Stimulated activated CD4-positive, alpha-beta T cell treated with anti-CD3 and anti-CD28 coated beads, TNF-alpha, amount 100 ng/mL, for 1 hour (primary cell): Measurements from ENCODE around the gene PVR.

ENCODE experiments used
- DNase-seq, 3 donors: peaks; one replicate each; pipeline ENCODE4 v3.0.0-alpha.2; 2020; ENCODE audit warnings: low read depth in 3 of 3, low spot score in 1 of 3

The PVR gene

GRCh38 chr19:44642377-44642776 is 1.3 kb upstream of the PVR start:
- DNase-seq, result no peak

DNA sequence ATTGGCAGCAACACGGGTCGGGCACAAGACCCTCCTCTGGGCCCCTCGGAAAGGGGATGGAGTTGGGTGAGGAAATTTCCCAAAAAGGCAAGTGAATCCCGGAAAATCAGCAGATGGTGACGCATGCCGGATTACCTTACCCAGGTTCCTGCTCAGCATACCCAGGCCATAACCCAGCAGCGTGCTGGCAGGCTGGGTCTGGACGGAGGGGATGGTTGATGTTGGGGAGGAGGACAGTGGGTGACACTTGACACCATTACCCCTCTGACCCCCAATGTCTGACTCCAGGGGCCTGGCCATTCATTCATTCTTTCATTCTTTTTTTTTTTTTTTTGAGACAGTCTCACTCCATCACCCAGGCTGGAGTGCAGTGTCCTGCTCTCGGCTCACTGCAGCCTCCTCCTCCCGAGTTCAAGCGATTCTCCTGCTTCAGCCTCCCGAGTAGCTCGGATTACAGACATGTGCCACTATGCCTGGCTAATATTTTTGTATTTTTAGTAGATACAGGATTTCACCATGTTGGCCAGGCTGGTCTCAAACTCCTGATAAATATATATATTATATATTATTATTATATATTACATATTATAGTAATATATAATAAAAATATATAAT is 799 bp downstream of the PVR start:
- no peak for DNase-seq

DNA sequence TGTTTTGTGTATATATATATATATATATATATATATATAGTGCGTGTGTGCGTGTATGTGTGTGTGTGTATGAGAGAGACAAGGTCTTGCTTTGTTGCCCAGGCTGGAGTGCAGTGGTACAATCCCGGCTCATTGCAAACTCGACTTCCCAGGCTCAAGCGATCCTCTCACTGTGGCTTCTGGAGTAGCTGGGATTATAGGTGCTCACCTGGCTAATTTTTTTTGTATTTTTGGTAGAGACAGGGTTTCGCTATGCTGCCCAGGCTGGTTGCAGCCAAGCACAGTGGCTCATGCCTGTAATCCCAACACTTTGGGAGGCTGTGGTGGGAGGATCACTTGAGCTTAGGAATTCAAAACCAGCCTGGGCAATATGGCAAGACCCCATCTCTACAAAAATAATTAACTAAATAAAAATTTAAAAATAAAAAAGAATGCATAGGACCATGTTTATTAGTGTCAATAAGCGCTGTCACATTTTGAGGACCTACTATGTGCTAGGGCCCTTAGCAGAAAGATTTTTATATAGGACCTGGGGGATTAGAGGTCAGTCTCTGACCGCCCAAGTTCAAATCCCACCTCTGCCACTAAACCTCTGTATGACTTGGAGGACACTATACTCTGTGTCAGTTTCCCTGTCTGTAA is 1.8 kb downstream of the PVR start:
- DNase-seq, result no peak

- DNase-seq, result no peak
Measured at GRCh38 chr19:44646049-44646416, 2.3 kb downstream of the PVR start.

DNA sequence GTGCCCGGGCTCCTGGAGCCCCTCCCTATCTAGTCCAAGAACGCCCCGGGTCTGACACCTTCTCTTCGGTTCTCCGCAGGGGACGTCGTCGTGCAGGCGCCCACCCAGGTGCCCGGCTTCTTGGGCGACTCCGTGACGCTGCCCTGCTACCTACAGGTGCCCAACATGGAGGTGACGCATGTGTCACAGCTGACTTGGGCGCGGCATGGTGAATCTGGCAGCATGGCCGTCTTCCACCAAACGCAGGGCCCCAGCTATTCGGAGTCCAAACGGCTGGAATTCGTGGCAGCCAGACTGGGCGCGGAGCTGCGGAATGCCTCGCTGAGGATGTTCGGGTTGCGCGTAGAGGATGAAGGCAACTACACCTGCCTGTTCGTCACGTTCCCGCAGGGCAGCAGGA is 3.4 kb downstream of the PVR start:
- DNase-seq, result no peak

GRCh38 chr19:44648631-44649251 is 5.0 kb downstream of the PVR start:
- no peak for DNase-seq

DNA sequence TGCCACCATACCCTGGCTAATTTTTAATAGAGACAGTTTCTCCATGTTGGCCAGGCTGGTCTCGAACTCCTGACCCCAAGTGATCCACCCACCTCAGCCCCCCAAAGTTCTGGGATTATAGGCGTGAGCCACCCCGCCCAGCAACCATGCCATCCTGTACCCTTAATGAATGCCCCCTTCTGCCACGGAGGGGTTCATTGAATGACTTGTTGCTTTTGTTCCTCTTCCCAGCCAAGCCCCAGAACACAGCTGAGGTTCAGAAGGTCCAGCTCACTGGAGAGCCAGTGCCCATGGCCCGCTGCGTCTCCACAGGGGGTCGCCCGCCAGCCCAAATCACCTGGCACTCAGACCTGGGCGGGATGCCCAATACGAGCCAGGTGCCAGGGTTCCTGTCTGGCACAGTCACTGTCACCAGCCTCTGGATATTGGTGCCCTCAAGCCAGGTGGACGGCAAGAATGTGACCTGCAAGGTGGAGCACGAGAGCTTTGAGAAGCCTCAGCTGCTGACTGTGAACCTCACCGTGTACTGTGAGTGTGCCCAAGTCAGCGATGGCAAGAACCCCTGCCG is 6.0 kb downstream of the PVR start:
- DNase-seq, result no peak

- DNase-seq, result no peak
Measured at GRCh38 chr19:44653343-44653742, 9.6 kb downstream of the PVR start.

- DNase-seq, result peak; percentile 23 to 44 (median 35)
Measured at GRCh38 chr19:44653977-44654774, 10.5 kb downstream of the PVR start.

GRCh38 chr19:44657211-44657921 is 13.7 kb downstream of the PVR start:
- peak in 2 of 3 donors; percentile 30 to 61 for DNase-seq

GRCh38 chr19:44658069-44658733 is 14.5 kb downstream of the PVR start:
- DNase-seq, result no peak

GRCh38 chr19:44660081-44660480 is 16.4 kb downstream of the PVR start:
- DNase-seq, result no peak

DNA sequence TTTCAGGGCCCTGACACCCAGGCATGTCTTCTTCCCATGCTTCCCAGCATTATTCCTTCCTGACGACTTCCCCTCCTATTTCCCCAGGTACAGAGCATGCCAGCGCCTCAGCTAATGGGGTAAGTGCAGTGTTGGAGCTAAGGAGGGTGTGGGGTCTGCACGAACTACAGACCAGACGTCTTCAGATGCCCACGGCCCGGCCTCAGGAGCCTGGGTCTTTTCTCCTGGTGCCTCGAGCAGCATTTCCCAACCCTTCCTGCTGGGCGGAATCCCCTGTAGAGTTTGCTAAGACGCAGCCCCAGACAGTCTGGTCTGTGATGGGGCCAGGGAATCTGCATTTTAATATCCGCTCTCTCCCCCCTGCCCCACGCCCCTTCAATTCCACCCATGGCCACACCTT is 17.5 kb downstream of the PVR start:
- DNase-seq, result no peak

DNA sequence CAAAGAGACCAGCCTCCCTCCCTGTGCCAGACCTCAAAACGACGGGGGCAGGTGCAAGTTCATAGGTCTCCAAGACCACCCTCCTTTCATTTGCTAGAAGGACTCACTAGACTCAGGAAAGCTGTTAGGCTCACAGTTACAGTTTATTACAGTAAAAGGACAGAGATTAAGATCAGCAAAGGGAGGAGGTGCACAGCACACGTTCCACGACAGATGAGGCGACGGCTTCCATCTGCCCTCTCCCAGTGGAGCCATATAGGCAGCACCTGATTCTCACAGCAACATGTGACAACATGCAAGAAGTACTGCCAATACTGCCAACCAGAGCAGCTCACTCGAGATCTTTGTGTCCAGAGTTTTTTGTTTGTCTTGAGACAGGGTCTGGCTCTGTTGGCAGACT is 18.2 kb downstream of the PVR start:
- no peak for DNase-seq

DNA sequence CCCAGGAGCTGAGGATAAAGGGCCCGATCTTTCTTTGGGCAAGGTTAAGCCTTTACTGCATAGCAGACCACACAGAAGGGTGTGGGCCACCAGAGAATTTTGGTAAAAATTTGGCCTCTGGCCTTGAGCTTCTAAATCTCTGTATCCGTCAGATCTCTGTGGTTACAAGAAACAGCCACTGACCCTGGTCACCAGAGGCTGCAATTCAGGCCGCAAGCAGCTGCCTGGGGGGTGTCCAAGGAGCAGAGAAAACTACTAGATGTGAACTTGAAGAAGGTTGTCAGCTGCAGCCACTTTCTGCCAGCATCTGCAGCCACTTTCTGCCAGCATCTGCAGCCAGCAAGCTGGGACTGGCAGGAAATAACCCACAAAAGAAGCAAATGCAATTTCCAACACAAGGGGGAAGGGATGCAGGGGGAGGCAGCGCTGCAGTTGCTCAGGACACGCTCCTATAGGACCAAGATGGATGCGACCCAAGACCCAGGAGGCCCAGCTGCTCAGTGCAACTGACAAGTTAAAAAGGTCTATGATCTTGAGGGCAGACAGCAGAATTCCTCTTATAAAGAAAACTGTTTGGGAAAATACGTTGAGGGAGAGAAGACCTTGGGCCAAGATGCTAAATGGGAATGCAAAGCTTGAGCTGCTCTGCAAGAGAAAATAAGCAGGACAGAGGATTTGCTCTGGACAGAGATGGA is 19.1 kb downstream of the PVR start:
- DNase-seq, result no peak

DNA sequence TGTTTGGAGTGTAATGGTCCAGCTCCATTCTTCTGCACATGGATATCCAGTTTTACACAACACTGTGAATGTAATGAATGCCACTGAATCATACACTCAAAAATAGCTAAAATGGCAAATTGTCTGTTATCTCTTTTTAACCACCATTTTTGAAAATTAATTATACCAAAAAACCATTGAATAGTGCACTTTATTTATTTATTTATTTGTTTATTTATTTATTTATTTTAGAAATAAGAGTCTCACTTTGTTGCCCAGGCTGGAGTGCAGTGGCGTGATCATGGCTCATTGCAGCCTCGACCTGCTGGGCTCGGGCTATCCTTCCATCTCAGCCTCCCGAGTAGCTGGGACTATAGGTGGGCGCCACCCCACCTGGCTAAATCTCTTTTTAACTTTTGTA is 20.3 kb downstream of the PVR start:
- no peak for DNase-seq

DNA sequence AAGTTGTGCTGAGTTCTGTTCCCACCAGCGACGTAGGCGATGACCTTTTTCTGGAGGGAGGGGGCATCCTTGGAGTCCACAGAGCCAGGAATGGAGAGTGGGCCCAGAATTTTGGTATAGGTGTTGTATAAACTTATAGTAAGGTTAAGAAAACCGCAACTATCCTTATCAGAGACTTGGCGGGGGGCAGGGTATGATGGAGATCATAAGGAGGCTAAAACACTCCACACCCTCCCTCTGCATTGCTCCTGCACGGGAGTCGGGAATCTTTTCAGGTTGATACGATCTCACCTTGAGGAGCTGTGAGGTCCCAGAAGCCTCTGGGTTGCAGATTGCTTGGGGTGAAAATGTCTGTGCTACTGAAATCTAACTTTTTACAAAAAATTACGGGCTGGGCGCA is 21.3 kb downstream of the PVR start:
- DNase-seq, result no peak

- no peak for DNase-seq
Measured at GRCh38 chr19:44666852-44667556, 23.3 kb downstream of the PVR start.
